ENCODE measurements around the gene RRP9. TPM values are rescaled to one million over a fixed set of nuclear protein-coding genes. Genes with fewer than 3 reads are reported as not detected.

RRP9 gene
- total RNA-seq, 6 experiments from 2014 or later = 5.2 to 10.8 (median 7.6) TPM

DNA sequence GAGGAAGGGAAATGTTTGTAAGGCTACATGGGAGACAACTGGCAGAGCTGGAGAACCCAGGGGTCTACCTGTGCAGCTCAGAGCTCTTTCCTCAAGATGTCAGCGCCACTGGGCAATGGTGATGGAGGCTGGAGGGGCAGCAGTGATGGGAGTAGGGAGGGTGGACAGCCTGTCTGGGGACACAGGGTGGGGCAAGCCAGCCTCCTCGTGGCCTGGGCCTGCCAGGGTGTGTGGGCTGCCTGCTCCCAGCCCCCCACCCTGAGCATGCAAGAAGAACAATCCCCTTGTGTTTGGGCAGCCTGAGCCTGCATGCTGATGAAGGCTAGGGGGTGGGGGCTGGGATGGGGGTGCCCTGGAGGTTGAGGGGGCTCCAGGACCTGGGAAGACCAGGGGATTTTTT lies 24.3 kb upstream of the RRP9 start:
- intact Hi-C loops (cut with DNase I) = no loop called here
- DNase-seq (no peak), ATAC-seq (no peak)
- no peak overlapping the region for H3K27ac ChIP-seq
- H3K4me1 ChIP-seq = peaks cover 0 to 23% (median 8%) of the 10 kb centered on the region in 4 donors
- H3K9me3 ChIP-seq = no peaks in the 10 kb centered on the region
- TF ChIP-seq, protein P1, sequence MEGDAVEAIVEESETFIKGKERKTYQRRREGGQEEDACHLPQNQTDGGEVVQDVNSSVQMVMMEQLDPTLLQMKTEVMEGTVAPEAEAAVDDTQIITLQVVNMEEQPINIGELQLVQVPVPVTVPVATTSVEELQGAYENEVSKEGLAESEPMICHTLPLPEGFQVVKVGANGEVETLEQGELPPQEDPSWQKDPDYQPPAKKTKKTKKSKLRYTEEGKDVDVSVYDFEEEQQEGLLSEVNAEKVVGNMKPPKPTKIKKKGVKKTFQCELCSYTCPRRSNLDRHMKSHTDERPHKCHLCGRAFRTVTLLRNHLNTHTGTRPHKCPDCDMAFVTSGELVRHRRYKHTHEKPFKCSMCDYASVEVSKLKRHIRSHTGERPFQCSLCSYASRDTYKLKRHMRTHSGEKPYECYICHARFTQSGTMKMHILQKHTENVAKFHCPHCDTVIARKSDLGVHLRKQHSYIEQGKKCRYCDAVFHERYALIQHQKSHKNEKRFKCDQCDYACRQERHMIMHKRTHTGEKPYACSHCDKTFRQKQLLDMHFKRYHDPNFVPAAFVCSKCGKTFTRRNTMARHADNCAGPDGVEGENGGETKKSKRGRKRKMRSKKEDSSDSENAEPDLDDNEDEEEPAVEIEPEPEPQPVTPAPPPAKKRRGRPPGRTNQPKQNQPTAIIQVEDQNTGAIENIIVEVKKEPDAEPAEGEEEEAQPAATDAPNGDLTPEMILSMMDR (IDR thresholded peaks at IDR 0.05) = no peak
- no peak for TF ChIP-seq POLR2A (IDR thresholded peaks at IDR 0.05)
- 67% methylated on average over 1 of the region's 2 CpGs for WGBS (ENCODE audit: insufficient coverage, low coverage, low lambda C conversion rate, missing lambda C conversion rate)
- H3K36me3 ChIP-seq = no peaks in the 10 kb centered on the region
- no peaks in the 10 kb centered on the region for H3K27me3 ChIP-seq
- H3K4me3 ChIP-seq = no peak overlapping the region

DNA sequence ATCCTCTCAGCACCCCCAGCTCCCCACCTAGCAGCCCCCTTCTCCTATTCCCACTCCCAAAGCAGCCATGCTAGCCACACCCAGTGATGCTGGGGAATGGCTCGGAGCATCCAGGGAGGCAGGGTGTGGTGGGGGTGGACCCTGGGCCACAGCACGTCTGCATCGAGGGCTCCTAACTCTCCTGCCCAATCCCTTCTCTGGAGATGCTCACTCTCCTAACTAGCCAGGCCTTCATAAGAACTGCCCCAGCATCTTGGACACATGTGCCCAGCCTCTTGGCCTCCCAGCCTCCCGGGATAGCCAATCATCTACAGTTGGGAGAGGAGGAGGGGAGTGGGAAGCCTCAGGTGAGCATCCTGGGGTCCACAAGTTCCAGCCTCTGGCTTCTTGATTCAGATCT lies 22.8 kb upstream of the RRP9 start:
- Histone ChIP-seq H3K4me3 (no peak overlapping the region), H3K36me3 (no peaks in the 10 kb centered on the region), H3K27me3 (no peaks in the 10 kb centered on the region), H3K27ac (no peak overlapping the region), H3K4me1 (peaks cover 0 to 14% (median 4%) of the 10 kb centered on the region in 4 donors), H3K9me3 (no peaks in the 10 kb centered on the region)
- WGBS (ENCODE audit: insufficient coverage, low coverage, low lambda C conversion rate, missing lambda C conversion rate) = 60% methylated on average over 1 of the region's 4 CpGs
- intact Hi-C loops (cut with DNase I) = no loop called here
- ATAC-seq (no peak), DNase-seq (no peak)
- TF ChIP-seq POLR2A (IDR thresholded peaks at IDR 0.05) = no peak

DNA sequence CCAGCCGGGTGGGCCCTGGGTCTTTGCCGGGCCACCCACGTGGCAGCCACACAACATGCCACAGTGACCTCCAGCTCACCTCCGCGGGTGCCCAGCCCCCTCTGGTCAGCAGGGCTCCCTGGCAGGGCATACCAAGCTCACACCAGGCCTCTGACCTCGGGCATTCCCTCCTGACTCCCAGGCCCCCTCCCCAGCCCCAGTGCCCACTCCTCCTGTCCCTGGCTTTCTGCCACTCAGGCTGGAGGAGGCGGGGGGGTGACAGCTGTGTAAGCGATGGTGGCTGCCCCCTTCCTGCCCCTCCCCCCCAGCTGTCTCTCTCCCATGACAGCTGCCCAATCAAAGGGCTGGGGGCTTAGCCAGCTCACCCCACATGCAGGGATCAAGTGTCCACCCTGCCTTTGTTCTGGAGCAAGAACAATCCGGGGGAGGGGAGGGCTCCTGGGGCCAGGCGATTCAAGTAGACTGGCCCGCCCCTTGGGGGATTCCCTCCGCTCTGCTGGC lies 22.3 kb upstream of the RRP9 start:
- DNase-seq (no peak), ATAC-seq (no peak)
- TF ChIP-seq, protein P1 (IDR thresholded peaks at IDR 0.05) = no peak
- TF ChIP-seq POLR2A (IDR thresholded peaks at IDR 0.05) = no peak
- Histone ChIP-seq H3K4me3 (no peak overlapping the region), H3K4me1 (peaks cover 0 to 19% (median 4%) of the 10 kb centered on the region in 4 donors), H3K9me3 (no peaks in the 10 kb centered on the region), H3K36me3 (no peaks in the 10 kb centered on the region), H3K27me3 (no peaks in the 10 kb centered on the region), H3K27ac (no peak overlapping the region)
- intact Hi-C loops (cut with DNase I) = no loop called here
- 38% methylated on average over 3 of the region's 12 CpGs for WGBS (ENCODE audit: insufficient coverage, low coverage, low lambda C conversion rate, missing lambda C conversion rate)

DNA sequence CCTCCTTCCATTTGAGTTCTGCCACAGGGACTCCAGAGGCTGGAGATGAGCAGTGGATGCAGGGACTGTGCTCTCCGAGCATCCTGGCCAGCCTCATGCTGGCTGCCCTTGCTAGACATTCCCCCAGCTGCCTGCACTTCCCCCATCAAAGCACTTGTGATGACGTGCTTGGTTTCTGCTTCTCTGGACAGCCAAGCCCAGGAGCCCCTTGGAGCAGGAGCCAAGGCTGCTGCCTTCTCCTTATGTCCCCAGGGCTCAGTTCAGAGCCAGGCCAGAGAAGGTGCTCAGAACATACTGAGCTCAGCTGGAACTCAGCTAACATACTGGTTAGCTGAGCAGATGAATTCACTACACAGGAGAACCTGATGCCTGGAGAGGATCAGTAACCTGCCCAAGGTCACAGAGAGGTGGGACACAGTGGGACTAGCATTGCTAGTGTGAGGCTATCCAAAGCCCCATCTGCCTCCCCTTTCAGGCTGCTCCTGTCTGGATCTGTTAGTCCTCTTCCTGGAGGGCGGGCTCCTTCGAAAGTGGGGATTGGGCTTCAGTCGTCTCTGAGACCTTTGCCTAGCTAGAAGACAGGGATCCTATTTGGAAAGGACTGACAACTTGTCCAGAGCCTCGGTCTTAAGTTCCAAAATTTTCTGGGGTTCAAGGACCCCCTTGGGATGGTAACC lies 21.3 kb upstream of the RRP9 start:
- H3K36me3 ChIP-seq = no peaks in the 10 kb centered on the region
- intact Hi-C loops (cut with DNase I) = no loop called here
- WGBS (ENCODE audit: insufficient coverage, low coverage, low lambda C conversion rate, missing lambda C conversion rate) = 81% methylated on average over 6 of the region's 6 CpGs
- ATAC-seq = no peak
- no peaks in the 10 kb centered on the region for H3K9me3 ChIP-seq
- TF ChIP-seq POLR2A (IDR thresholded peaks at IDR 0.05) = no peak
- TF ChIP-seq, protein P1 (IDR thresholded peaks at IDR 0.05) = no peak
- H3K4me3 ChIP-seq = no peak overlapping the region
- no peaks in the 10 kb centered on the region for H3K27me3 ChIP-seq
- H3K4me1 ChIP-seq = peaks cover 0 to 13% (median under 1%) of the 10 kb centered on the region in 4 donors
- no peak for DNase-seq
- H3K27ac ChIP-seq = no peak overlapping the region
